ENCODE measurements around the gene HYCC1.

The HYCC1 gene

GRCh38 chr7:23016345-23017253 lies 2.7 kb upstream of the HYCC1 start:
- DNase-seq: no peak

DNA sequence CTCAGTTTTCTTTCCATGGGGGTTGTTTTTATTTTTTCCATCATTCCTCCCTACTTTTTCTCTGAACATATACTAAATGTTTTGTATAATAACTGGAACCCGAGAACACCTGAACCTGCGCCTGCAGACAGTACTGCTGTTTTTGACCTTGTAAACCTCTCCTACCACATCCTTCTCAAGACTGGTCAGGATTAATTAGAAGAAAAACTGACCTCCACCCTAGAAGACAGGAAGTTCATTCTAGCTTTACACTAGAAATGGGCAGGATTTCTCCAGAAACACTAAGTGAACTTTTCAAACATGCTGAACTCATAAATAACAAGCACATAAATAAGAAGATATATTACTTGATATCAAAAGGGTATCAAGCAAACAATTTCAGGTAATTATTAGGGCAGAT lies 751 bp upstream of the HYCC1 start:
- DNase-seq: no peak

GRCh38 chr7:23012908-23013714 lies 819 bp downstream of the HYCC1 start:
- DNase-seq: peak; percentile 3

- DNase-seq: no peak
Measured at GRCh38 chr7:23012186-23012585, 1.7 kb downstream of the HYCC1 start.

- DNase-seq: no peak
Measured at GRCh38 chr7:23011222-23011924, 2.6 kb downstream of the HYCC1 start.

DNA sequence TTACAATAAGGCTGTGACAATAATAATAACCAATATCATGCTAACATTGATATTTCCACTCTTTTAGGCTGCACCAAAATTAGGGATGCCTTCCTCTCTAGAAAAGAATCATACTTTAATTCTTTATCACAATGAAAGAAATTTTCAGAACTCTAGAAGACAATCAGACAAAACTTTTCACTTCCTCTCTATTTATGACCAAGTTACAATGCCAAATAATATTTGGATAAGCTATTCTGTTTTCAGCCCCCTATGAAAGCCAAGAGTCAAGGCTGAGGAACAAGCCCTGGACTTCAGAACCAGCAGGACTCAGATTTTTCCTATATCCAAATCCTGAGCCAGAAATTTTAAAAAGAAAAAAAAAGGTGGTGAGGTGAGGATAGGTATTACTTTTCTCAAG lies 4.6 kb downstream of the HYCC1 start:
- no peak for DNase-seq

GRCh38 chr7:23004247-23004520 lies 9.7 kb downstream of the HYCC1 start:
- DNase-seq: no peak

DNA sequence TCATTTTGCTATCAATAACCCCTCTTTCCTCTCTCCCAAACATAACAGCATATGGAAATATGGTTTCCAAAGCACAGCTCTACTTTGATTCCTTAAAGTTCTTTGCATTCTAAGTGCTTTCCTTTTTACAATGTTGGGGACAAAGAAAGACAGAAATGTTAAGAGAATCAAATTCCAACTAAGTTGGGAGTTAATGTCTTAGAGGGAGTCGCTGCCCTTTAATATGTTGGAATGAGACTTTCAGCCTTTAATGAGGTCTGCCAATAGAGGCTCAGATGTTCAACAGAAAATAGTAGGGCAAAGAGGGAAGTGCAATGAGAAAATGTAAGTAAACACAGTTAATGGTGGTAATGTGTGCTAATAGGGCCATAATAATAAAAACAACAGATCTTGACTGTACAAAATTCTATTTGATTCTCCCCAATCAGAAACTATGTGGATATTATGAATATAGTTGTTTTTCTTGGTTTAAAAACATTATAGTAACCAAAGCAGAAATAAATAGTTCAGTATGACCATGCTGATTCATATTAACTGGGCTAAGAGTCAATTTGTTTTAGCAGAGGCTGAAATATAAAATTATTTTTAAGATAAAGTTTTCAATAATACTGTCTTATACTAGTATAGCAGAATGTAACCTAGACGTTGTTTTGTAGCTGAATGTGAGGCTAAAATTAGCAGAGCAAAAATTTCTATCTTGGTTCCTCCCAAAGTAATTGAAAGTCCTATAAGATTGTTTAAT lies 10.3 kb downstream of the HYCC1 start:
- DNase-seq: no peak

- DNase-seq: no peak
Measured at GRCh38 chr7:23002698-23003097, 11.2 kb downstream of the HYCC1 start.

- DNase-seq: no peak
Measured at GRCh38 chr7:23001610-23002009, 12.3 kb downstream of the HYCC1 start.

GRCh38 chr7:23000597-23001360 lies 13.2 kb downstream of the HYCC1 start:
- DNase-seq: no peak

- peak; percentile 27 for DNase-seq
Measured at GRCh38 chr7:22998519-22998896, 15.4 kb downstream of the HYCC1 start.

DNA sequence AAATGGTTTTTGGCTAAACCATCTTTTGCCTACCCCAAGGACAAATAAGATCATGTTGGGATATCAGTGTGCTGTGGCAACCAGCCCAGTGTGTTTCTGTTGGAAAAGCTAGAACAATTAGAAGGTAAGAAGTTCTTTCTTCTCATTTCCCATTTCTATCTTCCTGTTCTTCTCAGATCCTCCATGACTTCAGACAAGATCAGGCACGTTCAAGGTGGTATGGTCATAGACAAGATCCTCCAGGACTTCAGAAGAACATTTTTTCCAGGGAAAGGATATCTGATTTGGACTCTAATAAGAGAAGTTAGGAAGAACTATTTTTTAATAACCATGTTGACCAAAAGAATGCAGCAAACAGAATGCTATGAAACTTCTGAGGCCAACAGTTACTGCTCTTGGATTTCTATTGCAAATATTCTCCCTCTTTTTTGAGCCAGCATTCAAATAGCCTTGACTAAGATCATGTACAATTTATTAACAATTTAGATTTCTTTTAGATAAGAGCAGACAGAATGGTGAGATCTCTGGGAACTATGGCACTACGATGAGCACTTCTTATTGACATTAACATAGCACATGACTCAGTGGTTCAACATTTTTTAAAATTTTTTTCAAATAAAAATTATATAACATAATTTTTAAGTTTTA lies 15.9 kb downstream of the HYCC1 start:
- no peak for DNase-seq

GRCh38 chr7:22996470-22996869 lies 17.5 kb downstream of the HYCC1 start:
- DNase-seq: no peak

DNA sequence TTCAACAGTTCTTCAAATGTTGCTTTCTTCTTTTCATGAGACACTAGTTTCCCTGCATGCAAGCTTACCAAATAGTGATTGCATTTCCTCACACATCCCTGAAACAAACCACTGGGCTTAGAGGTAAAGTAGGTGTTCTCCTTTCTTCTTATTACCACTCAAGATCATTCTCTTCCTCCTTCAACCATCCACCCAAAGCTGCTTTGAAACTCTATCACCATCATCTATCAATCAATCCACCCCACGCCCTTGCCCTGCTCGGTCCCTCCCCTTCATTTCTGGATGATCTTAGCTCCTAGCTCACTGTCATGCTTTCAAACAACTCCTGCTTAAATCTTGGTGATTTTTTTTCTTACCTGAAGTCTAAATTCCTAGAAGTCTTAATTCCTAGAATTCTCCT lies 18.9 kb downstream of the HYCC1 start:
- no peak for DNase-seq

GRCh38 chr7:22992874-22993840 lies 20.8 kb downstream of the HYCC1 start:
- no peak for DNase-seq

DNA sequence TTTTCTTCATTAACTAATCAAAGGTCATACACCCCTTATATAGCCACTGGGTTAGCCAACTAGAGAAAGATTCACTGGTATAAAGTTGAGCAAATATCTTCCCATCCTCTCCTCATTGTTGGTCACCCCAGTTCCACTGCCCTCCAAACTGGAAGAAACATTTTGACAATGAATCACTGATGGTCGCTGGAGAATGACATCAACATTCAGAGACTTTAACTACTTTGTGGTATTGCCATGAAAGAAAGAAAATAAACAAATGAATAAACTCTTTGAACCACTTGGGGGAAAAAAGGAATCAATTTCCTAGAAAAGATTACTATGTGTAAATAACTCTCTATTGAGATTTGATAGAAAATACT lies 23.4 kb downstream of the HYCC1 start:
- no peak for DNase-seq

DNA sequence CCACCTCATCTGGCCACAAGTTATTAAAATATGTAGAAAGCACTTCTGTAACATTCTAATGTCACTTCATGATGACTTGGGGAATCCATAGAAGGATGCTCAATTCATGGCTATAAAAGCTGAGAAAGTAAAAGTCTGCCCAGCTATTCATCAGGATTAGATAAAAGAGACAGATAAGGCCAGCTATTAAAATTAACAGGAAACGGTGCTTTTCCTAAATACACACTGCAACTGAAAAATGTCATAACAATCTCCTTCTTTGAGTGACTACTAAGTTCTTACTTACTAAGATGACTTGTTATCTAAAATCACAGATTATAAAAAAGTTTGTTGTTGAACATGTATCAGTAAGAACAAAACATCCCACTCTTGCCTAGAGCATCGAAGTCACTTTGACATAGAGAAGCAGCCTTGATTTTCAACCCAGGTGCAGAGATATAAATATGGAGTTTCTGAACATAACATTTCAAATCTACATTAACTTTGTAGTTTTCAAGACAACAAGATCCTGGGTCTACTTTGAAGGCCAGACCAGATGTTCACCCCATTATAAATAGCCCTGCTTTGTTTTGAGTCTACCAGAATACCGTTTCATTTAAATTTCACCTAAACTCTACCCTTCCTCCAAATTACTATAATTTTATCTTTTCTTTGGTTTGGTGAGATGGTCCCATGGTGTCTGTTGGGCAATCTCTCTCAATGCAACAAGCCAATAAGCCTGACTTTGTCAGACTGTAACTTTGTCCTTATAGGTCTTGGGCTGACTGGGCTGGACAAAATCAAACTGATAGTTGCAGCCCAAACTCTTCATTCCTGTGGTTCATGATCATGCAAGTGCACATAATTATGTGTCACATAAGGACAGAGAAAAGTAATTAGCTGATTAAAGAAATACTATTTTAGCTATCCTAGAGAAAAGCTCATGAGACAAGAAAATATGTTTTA lies 24.0 kb downstream of the HYCC1 start:
- DNase-seq: no peak

DNA sequence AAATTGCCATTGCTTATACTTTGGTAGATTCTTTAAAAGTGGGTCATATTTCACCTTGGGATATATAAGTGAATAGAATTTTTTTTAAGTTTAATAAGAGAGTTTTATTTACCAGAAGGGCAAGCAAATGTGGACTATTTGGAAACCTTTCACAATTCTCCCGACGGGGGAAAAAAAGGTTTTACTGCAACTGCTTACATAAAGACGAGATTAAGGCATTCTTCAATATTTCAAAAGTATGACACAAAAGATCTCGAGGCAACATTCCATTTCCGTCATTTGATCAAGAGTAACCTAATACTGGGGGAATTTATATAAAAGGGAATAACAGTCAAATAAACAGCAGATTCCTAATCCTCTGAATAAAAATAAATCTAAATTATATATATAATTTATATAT lies 28.5 kb downstream of the HYCC1 start:
- no peak for DNase-seq

Data from NCI-H1694 treated with DMSO at 0.1 percent for 48 hours (cell line).